T-helper 2 cell treated with Interferon-gamma antibody and Interleukin-4, amounts not matched to agents 100 ng/mL and 5 ng/mL, for 36 hours (primary cell): ENCODE results near the gene NEUROG1. TPM values are rescaled to one million over a fixed set of nuclear protein-coding genes. Genes with fewer than 3 reads are reported as not detected.
"Not testable (repeated sequence)": the region's sequence is repeated elsewhere in the genome, so short reads cannot be mapped to it uniquely, and the experiment has no call there.

Experiments used
- intact Hi-C: fragments of 100-400 bp; cut with micrococcal nuclease; formaldehyde crosslinking; loops from one replicate; pipeline ENCODE4 v1.15.1; 2023
- total RNA-seq: library from RNA; stranded (reverse); gene quantifications from 2 replicates; pipeline ENCODE4 v1.2.3, GENCODE V29; 2022

Gene NEUROG1
- total RNA-seq, 1 donor from 2014 or later: not detected

DNA sequence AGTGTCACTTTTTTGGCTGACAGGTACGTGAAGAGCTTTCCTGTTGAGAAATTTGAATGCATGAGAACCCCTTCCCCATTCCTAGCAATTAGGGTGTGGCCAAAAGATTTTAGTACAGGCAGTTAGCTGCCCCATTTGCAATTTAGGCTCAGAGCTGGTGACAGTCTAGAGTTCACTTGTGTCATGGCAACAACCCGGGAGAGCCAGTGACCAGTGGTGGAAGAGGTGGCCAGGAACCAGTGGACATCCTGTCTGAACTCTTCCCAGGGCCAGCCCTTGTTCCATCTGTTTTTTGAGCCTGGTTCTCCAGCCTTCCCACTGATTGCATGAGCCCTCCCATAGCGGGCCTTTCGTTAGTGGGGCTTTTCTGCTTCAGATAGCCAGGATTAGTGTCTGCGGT is 2.5 kb upstream of the NEUROG1 start:
- intact Hi-C loops: loop anchor here (5.0 kb wide), 1 partner anchor 506 kb away; the partner anchor contains the start of gene PITX1

DNA sequence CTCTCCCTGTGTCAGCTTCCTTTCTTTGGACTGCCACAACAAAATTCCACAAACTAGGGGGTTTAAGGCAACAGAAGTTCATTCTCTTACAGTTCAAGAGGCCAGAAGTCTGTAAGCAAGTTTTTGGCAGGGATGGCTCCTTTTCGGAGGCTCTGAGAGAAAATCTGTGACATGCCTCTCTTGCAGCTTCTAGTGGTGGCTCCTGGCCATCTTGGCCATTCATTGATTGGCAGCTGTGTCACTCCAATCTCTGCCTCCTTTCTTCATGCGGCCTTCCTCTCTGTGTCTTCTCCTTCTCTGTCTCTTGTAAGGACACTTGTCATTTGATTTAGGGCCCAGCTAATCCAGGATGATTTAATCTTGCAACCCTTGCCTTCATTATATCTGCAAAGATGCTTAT is 2.0 kb upstream of the NEUROG1 start:
- intact Hi-C loops: loop anchor here (5.0 kb wide), 1 partner anchor 505 kb away; the partner anchor contains the start of gene PITX1

DNA sequence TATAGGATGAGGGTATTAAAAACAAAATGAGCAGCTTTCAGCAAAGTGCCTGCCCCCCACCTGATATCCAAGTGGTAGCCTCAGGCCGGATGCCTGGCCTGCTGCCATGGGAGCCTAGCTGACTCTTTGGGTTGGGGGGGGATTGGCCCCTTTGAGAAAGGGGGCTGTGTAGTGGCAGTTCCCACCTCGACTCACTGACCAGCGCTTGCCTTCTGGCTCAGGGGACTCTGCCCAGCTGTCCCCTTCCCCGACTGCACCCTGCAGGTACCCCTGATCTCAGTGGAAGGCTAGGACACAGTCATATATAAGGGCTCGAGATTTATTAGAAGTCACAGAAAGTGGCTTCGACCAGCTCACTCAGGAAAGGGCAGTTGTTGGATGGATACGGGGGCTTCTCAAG is 1.5 kb upstream of the NEUROG1 start:
- intact Hi-C loops: loop anchor here (5.0 kb wide), 1 partner anchor 505 kb away; the partner anchor contains the start of gene PITX1

DNA sequence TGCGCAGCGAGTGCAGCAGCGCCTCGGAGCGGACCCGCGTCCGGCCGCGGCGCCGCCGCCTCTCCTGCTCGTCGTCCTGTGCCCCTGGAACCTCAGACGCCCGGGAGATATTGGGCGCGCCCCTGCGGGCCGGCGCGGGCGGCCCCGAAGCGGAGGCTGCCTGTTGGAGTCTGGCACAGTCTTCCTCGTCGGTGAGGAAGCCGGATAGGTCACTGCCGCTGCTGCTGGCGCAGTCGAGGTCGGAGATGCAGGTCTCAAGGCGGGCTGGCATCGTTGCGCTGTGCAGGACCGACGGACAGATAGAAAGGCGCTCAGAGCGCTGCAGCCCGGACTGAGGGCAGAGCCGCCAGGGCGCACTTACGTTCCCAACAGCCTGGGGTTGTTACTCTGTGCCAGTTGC is 344 bp downstream of the NEUROG1 start:
- intact Hi-C loops: loop anchor here (5.0 kb wide), 1 partner anchor 503 kb away; the partner anchor contains the start of gene PITX1

DNA sequence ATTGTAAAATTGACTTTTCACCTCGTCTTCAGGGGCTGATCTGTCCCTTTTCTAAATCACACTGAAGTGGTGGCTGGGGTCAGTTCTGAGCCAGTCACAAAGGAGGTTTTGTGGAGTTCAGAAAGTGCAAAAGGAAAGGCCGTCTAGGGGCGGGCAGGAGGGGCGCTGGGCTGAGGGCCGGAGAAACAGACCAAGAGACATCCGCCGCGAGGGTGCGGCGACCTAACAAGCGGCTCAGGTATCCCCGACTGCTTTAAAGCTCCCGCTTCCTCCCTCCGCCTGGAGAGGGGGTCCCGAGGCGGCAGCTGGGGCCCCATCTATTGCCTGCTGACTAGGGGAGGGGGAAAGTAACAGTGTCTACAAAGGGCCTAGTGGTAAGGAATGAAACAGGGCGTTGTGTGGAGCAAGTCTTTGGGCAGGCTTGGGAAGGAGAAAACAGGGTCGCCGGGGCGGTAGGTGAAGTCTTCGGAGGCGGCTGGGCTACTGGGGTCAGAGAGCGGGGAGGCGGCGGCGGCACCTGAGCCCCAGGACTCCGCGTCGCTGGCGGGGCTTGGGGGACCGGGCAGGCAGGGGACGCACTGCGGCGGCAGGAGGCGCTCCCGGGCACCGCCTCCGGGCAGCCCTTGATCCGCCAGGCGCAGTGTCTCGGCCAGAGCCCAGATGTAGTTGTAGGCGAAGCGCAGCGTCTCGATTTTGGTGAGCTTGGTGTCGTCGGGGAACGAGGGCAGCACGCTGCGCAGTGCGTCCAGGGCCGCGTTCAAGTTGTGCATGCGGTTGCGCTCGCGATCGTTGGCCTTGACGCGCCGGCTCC is 950 bp downstream of the NEUROG1 start:
- intact Hi-C loops: loop anchor here (5.0 kb wide), 1 partner anchor 503 kb away; the partner anchor contains the start of gene PITX1

DNA sequence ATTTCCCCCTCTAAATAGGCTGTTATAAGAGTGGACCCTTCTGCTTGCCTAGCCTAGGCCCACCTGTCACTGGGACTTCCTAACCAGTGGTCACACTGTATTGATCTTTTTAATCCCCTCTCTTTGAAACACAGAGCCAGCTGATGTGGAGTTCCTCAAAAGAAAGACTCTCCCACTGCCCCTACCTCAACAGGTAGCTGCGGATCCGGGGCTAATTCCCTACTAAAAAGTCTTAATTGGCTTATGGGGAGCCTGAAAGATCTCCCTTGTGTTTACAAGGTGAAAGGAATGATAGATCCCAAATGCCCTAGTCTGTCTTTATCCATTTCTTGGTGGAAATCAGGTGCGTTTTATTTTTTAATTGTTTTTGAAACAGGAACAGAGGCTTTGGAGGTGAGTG is 2.0 kb downstream of the NEUROG1 start:
- intact Hi-C loops: no loop called here

DNA sequence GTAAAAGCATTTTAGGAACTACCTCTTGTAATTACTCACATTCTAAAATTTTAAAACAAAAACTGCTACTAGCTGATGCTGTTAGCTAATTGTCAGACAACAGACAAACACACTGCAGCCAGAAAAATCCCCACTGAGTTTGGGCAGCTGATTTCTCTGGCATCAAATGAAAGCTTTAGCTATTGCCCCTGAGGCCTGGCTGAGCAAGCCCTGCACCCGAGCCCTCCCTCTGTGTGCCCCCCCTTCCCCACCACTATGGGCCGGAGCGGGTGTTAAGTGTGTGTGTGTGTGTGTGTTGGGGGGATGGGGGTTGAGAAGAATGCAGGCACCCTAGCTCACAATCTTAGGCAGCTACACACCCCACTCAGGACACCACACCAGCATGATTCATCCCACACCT is 2.4 kb downstream of the NEUROG1 start:
- intact Hi-C loops: no loop called here

DNA sequence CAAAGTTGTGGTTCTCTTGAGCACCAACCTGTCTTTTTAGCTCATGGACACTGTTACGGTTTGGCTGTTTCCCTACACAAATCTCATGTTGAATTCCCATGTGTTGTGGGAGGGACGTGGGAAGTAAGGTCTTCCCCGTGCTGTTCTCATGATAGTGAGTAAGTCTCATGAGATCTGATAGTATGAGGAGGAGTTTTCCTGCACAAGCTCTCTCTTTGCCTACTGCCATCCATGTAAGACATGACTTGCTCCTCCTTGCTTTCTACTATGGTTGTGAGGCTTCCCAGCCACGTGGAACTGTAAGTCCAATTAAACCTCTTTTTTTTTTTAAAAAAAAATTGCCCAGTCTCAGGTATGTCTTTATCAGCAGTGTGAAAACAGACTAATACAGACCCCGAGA is 6.2 kb downstream of the NEUROG1 start:
- intact Hi-C loops: not testable (repeated sequence)

DNA sequence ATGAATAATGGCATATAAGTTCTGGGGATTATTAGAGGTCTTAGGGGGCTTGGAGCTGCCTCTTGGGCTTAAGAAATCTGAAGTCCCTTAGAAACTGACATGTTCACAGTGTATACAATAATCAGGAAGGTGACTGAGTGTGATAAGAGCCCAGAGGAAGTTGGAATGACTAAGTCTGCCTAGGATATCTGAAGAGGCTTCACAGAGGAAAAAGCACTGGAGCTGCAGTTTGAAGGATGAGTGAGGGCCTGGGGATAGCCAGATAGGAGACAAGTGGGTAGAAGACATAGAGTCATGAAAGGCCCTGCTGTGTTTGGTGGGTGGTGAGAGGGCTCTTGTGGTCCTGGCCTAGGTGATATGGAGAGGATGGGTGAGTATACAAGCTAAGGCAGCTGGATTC is 8.8 kb downstream of the NEUROG1 start:
- intact Hi-C loops: no loop called here

DNA sequence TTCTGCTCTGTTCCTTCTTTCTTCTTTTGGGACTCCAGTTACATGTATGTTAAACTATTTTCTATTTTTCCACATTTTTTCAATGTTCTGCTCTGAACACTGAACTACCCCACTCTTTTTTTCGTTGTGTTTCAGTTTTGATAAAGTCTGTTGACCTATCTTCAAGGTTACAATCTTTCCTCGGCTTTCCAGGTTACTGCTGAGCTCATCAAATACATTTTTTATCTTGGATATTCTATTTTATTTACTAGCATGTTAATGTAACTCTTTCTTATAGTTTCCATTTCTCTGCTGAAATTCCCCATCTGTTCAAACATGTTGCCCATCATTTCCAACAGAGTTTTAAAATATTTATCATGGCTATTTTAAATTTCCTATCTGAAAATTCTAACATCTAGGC is 13.8 kb downstream of the NEUROG1 start:
- intact Hi-C loops: no loop called here

DNA sequence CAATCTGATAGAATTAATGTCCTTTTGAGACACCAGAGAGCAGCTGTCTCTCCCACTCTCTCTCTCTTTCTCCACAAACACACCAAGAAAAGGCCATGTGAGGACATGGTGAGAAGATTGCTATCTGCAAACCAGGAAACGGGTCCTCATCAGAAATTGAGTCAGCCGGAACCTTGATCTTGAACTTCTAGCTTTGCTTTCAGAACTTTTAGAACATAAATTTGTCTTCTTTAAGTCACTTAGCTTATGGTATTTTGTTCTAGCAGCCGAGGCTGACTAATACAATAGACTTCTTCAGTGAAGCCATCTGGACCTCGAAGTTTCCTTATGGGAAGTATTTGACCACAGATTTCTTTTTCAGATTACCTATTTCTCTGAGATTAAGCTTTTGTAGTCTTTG is 18.1 kb downstream of the NEUROG1 start:
- intact Hi-C loops: no loop called here

DNA sequence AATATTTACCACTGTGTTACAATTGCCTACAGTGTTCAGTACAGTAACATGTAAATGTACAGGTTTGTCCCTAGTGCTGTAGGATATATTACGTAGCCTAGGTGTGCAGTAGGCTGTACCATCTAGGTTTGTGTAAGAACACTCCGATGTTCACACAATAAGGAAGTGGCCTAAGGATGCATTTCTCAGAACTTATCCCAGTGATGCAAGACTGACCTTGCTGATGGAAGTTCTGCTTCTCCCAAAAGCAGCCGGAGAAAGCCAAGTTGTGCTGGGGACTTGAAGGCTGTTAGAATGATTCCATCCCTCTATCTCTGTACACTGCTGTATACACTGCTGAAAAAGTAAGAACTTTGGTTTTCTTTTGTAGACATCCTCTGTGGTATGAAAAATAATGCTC is 21.6 kb downstream of the NEUROG1 start:
- intact Hi-C loops: no loop called here

DNA sequence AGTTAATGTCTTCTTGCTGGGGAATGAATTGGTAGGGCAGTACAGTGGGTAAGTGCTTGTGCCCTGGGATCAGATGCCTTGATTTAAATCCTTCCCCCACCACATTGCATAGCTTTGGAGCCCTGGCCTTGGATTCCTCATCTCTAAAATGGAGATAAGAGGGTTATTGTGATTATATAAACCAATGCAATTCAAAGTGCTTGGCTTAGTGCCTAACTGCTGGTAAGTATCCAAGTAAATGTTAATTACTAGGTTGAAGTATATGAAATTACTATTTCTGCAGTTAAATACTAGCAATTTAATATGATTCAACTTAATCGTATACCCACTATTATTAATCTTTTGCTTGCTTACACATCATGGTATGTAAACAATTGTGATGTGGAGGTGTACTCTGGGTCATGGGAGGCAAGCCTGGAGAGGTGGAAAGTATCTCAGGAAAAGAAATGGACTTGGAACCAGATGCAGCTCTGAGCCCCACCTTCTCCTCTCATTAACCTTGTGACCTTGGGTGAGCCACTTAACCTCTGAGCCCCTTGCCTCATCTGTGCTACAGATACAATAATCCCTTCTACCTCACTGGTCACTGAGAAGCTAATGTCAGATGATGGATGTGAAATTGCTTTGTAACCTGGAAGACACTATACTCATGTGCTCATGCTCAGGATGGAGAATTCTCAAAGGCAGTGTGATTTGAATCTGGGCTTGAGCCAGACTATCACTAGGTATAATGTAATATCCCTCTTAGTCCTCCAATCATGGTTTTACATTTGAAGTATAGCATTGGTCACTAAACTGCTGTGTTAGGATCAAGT is 23.8 kb downstream of the NEUROG1 start:
- intact Hi-C loops: no loop called here

DNA sequence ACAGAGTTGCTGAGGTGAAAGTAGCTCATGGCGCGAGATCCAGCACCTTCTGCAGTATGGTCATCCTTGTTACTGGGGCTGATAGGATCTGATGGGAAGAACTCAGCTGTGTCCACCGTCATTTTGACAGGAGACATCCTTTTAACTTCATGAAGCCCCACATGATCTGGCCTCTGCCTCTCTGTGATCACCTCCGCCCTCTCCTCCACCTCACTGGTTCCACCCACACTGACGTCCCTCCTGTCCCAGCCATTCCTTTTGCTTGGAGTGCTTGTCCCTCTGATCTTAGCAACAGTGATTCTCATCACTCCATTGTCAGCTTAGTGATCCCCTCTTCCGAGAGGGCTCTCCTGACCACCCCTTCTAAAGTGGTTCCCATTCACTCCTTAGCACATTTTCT is 25.8 kb downstream of the NEUROG1 start:
- intact Hi-C loops: no loop called here

DNA sequence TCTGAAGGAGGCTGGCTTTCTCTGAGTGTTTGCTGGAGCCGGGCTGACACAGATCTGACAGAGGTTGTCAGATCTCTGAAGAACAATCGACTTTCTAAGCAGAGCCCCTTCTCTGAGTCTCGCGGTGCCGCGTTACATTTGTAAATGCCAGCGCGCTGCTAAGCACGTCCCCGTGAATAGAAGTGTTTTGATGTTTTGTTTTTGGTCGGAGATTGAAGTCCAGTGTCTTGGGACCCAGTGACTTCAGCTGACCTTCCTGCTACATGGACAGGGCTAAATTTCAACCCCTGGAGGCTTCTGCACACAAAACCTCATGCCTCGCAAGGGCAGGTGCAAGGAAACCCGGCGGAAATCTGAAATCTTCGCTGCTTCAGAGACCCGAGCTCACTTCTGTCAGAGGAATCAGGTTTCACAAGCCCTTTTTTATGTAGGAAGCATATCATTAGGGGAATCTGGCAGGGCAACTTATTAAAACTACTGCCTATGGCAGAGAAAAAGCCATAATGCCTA is 27.2 kb downstream of the NEUROG1 start:
- intact Hi-C loops: no loop called here

DNA sequence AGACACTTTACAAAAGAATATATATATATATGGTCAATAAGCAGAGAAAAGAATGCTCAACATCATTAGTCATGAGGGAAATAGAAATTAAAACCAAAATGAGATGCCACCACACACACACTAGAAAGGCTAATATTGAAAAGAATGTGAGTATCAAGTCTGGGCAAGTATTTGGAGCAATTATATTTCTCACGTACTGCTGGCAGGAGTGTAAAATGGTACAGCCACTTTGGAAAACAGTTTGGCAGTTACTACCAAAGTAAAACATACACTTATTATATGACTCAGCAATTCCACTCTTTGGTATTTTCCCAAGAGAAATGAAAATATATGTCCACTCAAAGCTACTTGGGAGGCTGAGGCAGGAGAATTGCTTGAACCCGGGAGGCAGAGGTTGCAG is 29.8 kb downstream of the NEUROG1 start:
- intact Hi-C loops: no loop called here

DNA sequence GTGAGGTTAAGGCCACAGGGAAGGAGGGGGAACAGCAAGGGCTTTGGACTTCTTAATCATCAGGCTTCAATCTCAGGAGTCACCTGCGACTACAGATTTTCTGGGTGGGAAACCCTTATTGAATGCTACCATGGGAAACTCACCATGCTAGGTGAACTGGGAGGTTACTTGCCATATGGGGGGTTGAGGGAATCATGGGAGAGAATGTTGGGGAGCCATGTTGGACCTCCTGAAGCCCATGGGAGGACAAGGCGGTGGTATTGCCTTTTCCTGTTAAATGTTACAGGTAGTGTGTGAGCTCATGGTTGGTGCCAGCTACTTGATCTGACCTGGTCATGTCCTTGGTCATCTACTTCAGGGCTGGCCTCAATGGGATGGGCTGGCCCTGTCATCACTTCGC is 31.4 kb downstream of the NEUROG1 start:
- intact Hi-C loops: no loop called here

DNA sequence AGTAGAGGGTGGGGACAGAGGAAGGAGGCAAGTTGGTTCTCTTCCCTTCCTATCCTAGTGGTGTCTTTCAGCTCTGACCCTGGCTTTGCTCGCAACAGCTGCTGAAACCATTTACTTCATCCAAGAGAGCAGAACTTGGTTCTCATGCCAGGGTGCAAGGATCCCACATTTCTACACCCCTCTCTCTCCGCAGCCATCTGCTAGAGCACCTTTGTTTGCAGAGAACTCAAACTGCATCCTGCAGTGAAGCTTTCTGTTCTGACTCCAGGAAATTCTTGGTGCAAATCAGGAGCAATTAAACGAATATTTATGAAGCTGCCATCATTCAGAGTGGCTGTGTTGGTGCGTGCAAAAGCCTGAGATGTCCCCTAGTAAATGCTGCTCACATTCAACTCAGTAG is 31.9 kb downstream of the NEUROG1 start:
- intact Hi-C loops: no loop called here

DNA sequence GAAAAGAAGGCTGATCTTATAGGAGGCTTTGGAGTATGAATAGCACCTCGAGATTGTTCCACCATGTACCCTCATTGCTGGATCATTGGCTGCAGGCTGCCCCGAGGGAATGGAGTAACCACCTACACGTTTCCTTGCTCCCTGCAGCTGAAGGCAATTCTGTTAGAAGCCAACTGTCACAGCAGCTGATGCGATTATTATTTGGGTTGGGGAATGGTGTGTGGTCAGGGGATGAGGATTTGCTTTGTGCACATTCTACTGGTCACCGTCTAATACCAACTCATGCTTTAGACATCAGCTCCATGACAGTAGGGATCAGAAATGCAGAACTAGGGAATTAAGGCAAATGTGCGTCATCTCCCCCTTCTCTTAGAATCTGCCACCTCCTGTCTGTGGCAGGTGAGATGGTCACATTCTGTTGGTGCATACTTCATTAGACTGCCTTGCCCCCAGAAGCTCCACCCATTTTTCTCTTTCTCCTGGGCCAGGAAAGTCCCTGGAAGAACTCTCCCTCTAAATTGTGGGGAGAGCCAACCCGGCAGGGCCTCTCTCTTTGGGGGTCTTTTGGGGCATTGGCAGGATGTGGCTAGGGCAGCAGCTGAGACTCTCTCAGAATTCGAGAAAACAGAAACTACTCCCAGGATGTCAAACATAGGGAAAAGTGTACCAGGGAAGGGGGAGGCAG is 32.8 kb downstream of the NEUROG1 start:
- intact Hi-C loops: no loop called here

DNA sequence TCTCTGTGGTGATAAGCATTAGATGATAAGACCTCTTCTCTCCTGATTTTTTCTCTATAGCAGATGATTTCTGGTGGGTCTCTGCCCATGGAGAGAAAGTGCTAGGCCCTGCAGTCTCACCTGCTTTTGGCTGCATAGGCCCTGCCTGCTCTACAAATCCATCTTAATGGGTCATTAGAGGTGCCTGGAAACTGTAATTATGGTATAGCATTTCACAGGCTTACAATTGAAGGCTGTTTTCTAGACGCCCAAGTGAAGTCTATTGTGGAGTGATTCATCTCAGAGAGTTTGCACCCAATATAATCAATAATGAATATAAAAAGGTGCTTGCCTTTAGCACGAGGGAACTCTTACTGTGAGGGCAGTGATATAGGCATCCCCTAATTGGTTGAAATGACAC is 33.8 kb downstream of the NEUROG1 start:
- intact Hi-C loops: no loop called here

DNA sequence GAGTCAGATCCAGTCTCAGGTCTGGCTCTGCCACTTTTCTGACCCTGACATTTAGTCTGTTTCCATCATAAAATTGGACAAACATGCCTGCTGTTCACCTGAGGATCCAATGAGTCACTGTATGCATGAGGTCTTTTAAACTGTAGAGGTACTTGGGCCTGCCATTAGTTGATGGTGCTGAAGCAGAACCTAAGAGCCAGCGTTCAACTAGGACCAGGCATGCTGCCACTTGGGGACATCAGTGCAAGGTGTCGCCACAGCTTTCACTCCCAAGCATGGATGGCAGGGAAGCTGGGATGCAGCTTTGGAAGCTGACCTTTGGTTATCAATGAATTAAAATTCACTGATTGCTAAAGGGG is 37.1 kb downstream of the NEUROG1 start:
- intact Hi-C loops: no loop called here
